SK-N-SH treated with all-trans-retinoic acid at 6 μM for 48 hours (cell line): ENCODE results near the gene NCLN.

Experiments used
- ESRRG ChIP-seq: fragments of 250-450 bp; sonication (Bioruptor Pico); IDR thresholded peaks from 2 replicates; pipeline ENCODE4 v1.6.1; 2021; ENCODE audit warnings: mild to moderate bottlenecking
- OSR1 ChIP-seq: fragments of 250-450 bp; sonication (Bioruptor Pico); IDR thresholded peaks from 2 replicates; pipeline ENCODE4 v1.8.0; 2022; ENCODE audit warnings: moderate library complexity, mild to moderate bottlenecking, inconsistent platforms
- PATZ1 ChIP-seq: fragments of 250-450 bp; sonication (Bioruptor Pico); IDR thresholded peaks from 2 replicates; pipeline ENCODE4 v1.8.0; 2020; ENCODE audit warnings: mild to moderate bottlenecking, moderate library complexity, borderline replicate concordance
- PPARA ChIP-seq: fragments of 250-450 bp; sonication (Bioruptor Pico); IDR thresholded peaks from 2 replicates; pipeline ENCODE4 v1.5.0; 2020; ENCODE audit warnings: mild to moderate bottlenecking, borderline replicate concordance

- no peak for TF ChIP-seq PPARA (CRISPR knock-in tag)
- TF ChIP-seq PATZ1, result no peak
- TF ChIP-seq ESRRG (CRISPR knock-in tag), result no peak
- no peak for TF ChIP-seq OSR1 (CRISPR knock-in tag)
Measured at GRCh38 chr19:3239367-3239766, 53.6 kb downstream of the NCLN start.
